Activated T-helper 1 cell treated with anti-CD3 and anti-CD28 coated beads, Interleukin-2, amount 50 U/mL, for 16 hours (primary cell): ENCODE results near the gene DNAJB6.
"Not testable (repeated sequence)": the region's sequence is repeated elsewhere in the genome, so short reads cannot be mapped to it uniquely, and the experiment has no call there.

Experiments
- DNase-seq, 2 donors: peaks; one replicate each; pipeline ENCODE4 v3.0.0-alpha.2; 2020; ENCODE audit warnings: low read depth in 1 of 2, low spot score in 1 of 2

DNAJB6 gene

GRCh38 chr7:157323401-157323800 lies 13.4 kb upstream of the DNAJB6 start:
- no peak for DNase-seq

- no peak for DNase-seq
Observed at GRCh38 chr7:157329447-157329846, 7.4 kb upstream of the DNAJB6 start.

- not testable (repeated sequence) for DNase-seq
Observed at GRCh38 chr7:157330567-157330966, 6.2 kb upstream of the DNAJB6 start.

GRCh38 chr7:157331049-157331448 lies 5.8 kb upstream of the DNAJB6 start:
- DNase-seq, result not testable (repeated sequence)

GRCh38 chr7:157335236-157335635 lies 1.6 kb upstream of the DNAJB6 start:
- DNase-seq, result no peak

- DNase-seq, result no peak
Observed at GRCh38 chr7:157335991-157336382, 817 bp upstream of the DNAJB6 start.

- DNase-seq, result peak; percentile 33 to 50
Observed at GRCh38 chr7:157337316-157338149, 729 bp downstream of the DNAJB6 start.

- DNase-seq, result peak; percentile 26 to 47
Observed at GRCh38 chr7:157339777-157340677, 3.2 kb downstream of the DNAJB6 start.

GRCh38 chr7:157347217-157347904 lies 10.6 kb downstream of the DNAJB6 start:
- no peak for DNase-seq

- DNase-seq, result no peak
Observed at GRCh38 chr7:157348548-157348947, 11.7 kb downstream of the DNAJB6 start.

GRCh38 chr7:157352516-157352915 lies 15.7 kb downstream of the DNAJB6 start:
- no peak for DNase-seq

- no peak for DNase-seq
Observed at GRCh38 chr7:157355784-157356511, 19.1 kb downstream of the DNAJB6 start.

- DNase-seq, result no peak
Observed at GRCh38 chr7:157357129-157358040, 20.6 kb downstream of the DNAJB6 start.

- DNase-seq, result no peak
Observed at GRCh38 chr7:157358041-157358752, 21.4 kb downstream of the DNAJB6 start.

GRCh38 chr7:157358753-157359096 lies 21.9 kb downstream of the DNAJB6 start:
- no peak for DNase-seq

GRCh38 chr7:157359581-157359980 lies 22.8 kb downstream of the DNAJB6 start:
- DNase-seq, result no peak

GRCh38 chr7:157360483-157361025 lies 23.8 kb downstream of the DNAJB6 start:
- no peak for DNase-seq

GRCh38 chr7:157361537-157361936 lies 24.7 kb downstream of the DNAJB6 start:
- no peak for DNase-seq

GRCh38 chr7:157362729-157363128 lies 25.9 kb downstream of the DNAJB6 start:
- no peak for DNase-seq
